ENCODE data around the gene CHCHD6. TPM values are rescaled to one million over a fixed set of nuclear protein-coding genes. Genes with fewer than 3 reads are reported as not detected.

Gene CHCHD6
- total RNA-seq, 2 donors from 2014 or later = 23.6 to 34.4 TPM

DNA sequence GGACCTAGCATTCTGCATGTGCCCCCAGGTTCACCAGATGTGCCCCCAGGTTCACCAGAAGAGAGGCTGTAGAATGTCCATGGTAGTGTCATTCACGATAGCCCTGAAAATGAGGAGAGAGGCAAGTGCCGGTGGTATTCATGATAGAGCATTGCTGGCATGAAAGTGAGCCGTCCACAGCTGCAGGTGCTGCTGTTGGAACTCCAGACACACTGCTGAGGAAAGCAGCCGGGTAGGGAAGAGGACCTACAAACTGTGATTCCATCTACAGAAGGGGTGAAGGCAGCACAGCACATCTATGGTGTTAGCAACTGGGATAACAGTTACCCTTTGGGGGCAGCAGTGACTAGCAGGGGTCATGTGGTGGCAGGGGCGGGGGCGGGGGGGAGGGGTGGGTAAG, 153.9 kb downstream of the CHCHD6 start:
- no peaks in the 10 kb centered on the region for H3K27me3 ChIP-seq (ENCODE audit: control insufficient read depth, insufficient read depth, low read length, poor library complexity, severe bottlenecking)
- DNase-seq = no peak
- H3K36me3 ChIP-seq (ENCODE audit: control insufficient read depth, insufficient read depth, low read length) = no peaks in the 10 kb centered on the region
- no peak overlapping the region for H3K9ac ChIP-seq (ENCODE audit: extremely low read depth, low read length, poor library complexity, severe bottlenecking)
- H3K9me3 ChIP-seq (ENCODE audit: control insufficient read depth, low read length) = no peaks in the 10 kb centered on the region
- H3K27ac ChIP-seq (ENCODE audit: low read depth, low read length) = no peak overlapping the region
- no peaks in the 10 kb centered on the region for H3K27me3 Mint-ChIP-seq (ENCODE audit: insufficient read depth)
- WGBS, 2 experiments (ENCODE audit: insufficient coverage in 1 of 2, insufficient read length in 1 of 2) = 93 to 100% methylated on average over 2 to 4 of the region's 6 CpGs
- TF ChIP-seq, protein P1, sequence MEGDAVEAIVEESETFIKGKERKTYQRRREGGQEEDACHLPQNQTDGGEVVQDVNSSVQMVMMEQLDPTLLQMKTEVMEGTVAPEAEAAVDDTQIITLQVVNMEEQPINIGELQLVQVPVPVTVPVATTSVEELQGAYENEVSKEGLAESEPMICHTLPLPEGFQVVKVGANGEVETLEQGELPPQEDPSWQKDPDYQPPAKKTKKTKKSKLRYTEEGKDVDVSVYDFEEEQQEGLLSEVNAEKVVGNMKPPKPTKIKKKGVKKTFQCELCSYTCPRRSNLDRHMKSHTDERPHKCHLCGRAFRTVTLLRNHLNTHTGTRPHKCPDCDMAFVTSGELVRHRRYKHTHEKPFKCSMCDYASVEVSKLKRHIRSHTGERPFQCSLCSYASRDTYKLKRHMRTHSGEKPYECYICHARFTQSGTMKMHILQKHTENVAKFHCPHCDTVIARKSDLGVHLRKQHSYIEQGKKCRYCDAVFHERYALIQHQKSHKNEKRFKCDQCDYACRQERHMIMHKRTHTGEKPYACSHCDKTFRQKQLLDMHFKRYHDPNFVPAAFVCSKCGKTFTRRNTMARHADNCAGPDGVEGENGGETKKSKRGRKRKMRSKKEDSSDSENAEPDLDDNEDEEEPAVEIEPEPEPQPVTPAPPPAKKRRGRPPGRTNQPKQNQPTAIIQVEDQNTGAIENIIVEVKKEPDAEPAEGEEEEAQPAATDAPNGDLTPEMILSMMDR (conservative IDR thresholded peaks at IDR 0.05) = no peak
- no peaks in the 10 kb centered on the region for H3K9me3 Mint-ChIP-seq
- peaks cover 45% of the 10 kb centered on the region for H3K4me1 Mint-ChIP-seq
- H3K4me3 Mint-ChIP-seq = no peak overlapping the region
- H3K27ac Mint-ChIP-seq = no peak overlapping the region
- peaks cover 10% of the 10 kb centered on the region for H3K4me1 ChIP-seq (ENCODE audit: control insufficient read depth, insufficient read depth, low read length)
- H3K4me3 ChIP-seq (ENCODE audit: low read length) = no peak overlapping the region
- peaks cover 5% of the 10 kb centered on the region for H3K36me3 Mint-ChIP-seq (ENCODE audit: low read depth)

- TF ChIP-seq, protein P1 (conservative IDR thresholded peaks at IDR 0.05) = no peak
- Histone ChIP-seq H3K9ac (ENCODE audit: extremely low read depth, low read length, poor library complexity, severe bottlenecking) (no peak overlapping the region), H3K4me1 (ENCODE audit: control insufficient read depth, insufficient read depth, low read length) (peaks cover 5% of the 10 kb centered on the region), H3K36me3 (ENCODE audit: control insufficient read depth, insufficient read depth, low read length) (no peaks in the 10 kb centered on the region), H3K9me3 (ENCODE audit: control insufficient read depth, low read length) (no peaks in the 10 kb centered on the region), H3K4me3 (ENCODE audit: low read length) (no peak overlapping the region), H3K27ac (ENCODE audit: low read depth, low read length) (no peak overlapping the region), H3K27me3 (ENCODE audit: control insufficient read depth, insufficient read depth, low read length, poor library complexity, severe bottlenecking) (no peaks in the 10 kb centered on the region)
- Mint-ChIP-seq H3K27me3 (ENCODE audit: insufficient read depth) (no peaks in the 10 kb centered on the region), H3K36me3 (ENCODE audit: low read depth) (peaks cover 5% of the 10 kb centered on the region), H3K4me1 (peaks cover 41% of the 10 kb centered on the region), H3K4me3 (no peak overlapping the region), H3K27ac (no peak overlapping the region), H3K9me3 (no peaks in the 10 kb centered on the region)
- 84 to 90% methylated on average over 4 to 11 of the region's 11 CpGs for WGBS, 2 experiments (ENCODE audit: insufficient coverage in 1 of 2, insufficient read length in 1 of 2)
- DNase-seq = peak; percentile 62
These were observed 154.4 kb downstream of the CHCHD6 start for GRCh38 chr3:126858401-126858800.

DNA sequence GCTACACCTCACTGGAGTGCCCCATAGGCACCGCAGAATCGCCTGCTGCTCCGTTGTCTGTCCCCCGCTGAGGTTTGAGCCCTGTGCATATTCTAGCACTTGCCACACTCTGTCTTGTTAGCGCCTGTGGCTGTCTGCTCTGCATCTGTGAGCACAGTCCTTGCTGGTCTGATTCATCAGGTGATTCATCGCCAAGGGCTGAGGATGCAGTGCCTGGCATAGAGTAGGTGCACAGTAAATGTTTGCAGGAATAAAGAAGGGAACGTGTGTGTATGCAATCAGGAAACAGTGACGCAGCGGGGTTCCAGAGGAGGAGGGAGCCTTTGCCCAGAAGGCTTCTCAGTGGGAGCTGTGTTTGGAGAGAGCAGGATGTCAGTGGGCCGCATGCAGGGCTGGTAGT, 154.8 kb downstream of the CHCHD6 start:
- Mint-ChIP-seq H3K4me1 (peaks cover 36% of the 10 kb centered on the region), H3K36me3 (ENCODE audit: low read depth) (peaks cover 5% of the 10 kb centered on the region), H3K27me3 (ENCODE audit: insufficient read depth) (no peaks in the 10 kb centered on the region), H3K4me3 (no peak overlapping the region), H3K9me3 (no peaks in the 10 kb centered on the region), H3K27ac (no peak overlapping the region)
- no peak overlapping the region for H3K27ac ChIP-seq (ENCODE audit: low read depth, low read length)
- no peaks in the 10 kb centered on the region for H3K9me3 ChIP-seq (ENCODE audit: control insufficient read depth, low read length)
- TF ChIP-seq, protein P1 (conservative IDR thresholded peaks at IDR 0.05) = no peak
- peaks cover 3% of the 10 kb centered on the region for H3K4me1 ChIP-seq (ENCODE audit: control insufficient read depth, insufficient read depth, low read length)
- no peak overlapping the region for H3K4me3 ChIP-seq (ENCODE audit: low read length)
- H3K36me3 ChIP-seq (ENCODE audit: control insufficient read depth, insufficient read depth, low read length) = no peaks in the 10 kb centered on the region
- no peaks in the 10 kb centered on the region for H3K27me3 ChIP-seq (ENCODE audit: control insufficient read depth, insufficient read depth, low read length, poor library complexity, severe bottlenecking)
- 67 to 72% methylated on average over 9 to 10 of the region's 10 CpGs for WGBS, 2 experiments (ENCODE audit: insufficient coverage in 1 of 2, insufficient read length in 1 of 2)
- peak; percentile 67 for DNase-seq
- no peak overlapping the region for H3K9ac ChIP-seq (ENCODE audit: extremely low read depth, low read length, poor library complexity, severe bottlenecking)
